Testis (tissue), 3 donors: ENCODE measurements around the gene DAZAP1. TPM values are rescaled to one million over a fixed set of nuclear protein-coding genes. Genes with fewer than 3 reads are reported as not detected.

Experiments used
- DNase-seq: peaks from one replicate; pipeline ENCODE4 v3.0.0-alpha.2; 2019
- H3K27ac ChIP-seq, 2 donors: fragments of 200-600 bp; sonication (generic); one replicate each; pipeline ENCODE4 v1.5.1; 2019
- H3K27me3 ChIP-seq: fragments of 200-600 bp; sonication (generic); one replicate; pipeline ENCODE4 v1.5.1; 2019
- H3K36me3 ChIP-seq: fragments of 200-600 bp; sonication (generic); one replicate; pipeline ENCODE4 v1.5.1; 2017; ENCODE audit warnings: low read depth; ENCODE audit errors: missing control alignments
- H3K4me1 ChIP-seq: fragments of 200-600 bp; sonication (generic); one replicate; pipeline ENCODE4 v1.5.1; 2019
- H3K4me3 ChIP-seq, 2 donors: fragments of 200-600 bp; sonication (generic); one replicate each; pipeline ENCODE4 v1.5.1; 2017 to 2019
- H3K9me3 ChIP-seq: fragments of 200-600 bp; sonication (generic); one replicate; pipeline ENCODE4 v1.5.1; 2017
- POLR2A ChIP-seq: fragments of 450-650 bp; IDR thresholded peaks from one replicate; pipeline ENCODE4 v1.6.1; 2017; ENCODE audit warnings: antibody characterized with exemption, mild to moderate bottlenecking, moderate library complexity
- WGBS, 2 donors: methylation state at CpG; one replicate each; pipeline ENCODE4 v1.1.5; 2018; 5-methylcytosine and 5-hydroxymethylcytosine counted together
- intact Hi-C: fragments of 100-400 bp; cut with DNase I; formaldehyde crosslinking; loops from one replicate; pipeline ENCODE4 v1.15.1; 2023; ENCODE audit warnings: low total_unique reads
- polyA plus RNA-seq: library from polyadenylated mRNA; stranded (reverse); fragments of 350-450 nt; fragmentation: Illumina TruSeq; extraction: RNeasy Lipid Tissue Mini Kit (QIAGEN cat#74804); gene quantifications from one replicate; pipeline ENCODE4 v1.2.3, GENCODE V29; 2014; ENCODE audit warnings: low read depth, low replicate concordance; ENCODE audit not compliant: insufficient read depth
- total RNA-seq, 2 donors: library from RNA; depleted of rRNA; stranded (reverse); fragments of >200 nt; gene quantifications; one replicate each; pipeline ENCODE4 v1.2.3, GENCODE V29; 2016
- TF ChIP-seq, protein P1 (sequence below), 3 experiments: fragments of 450-650 bp in 2 of 3; fragments of 200-600 bp in 1 of 3; sonication (generic) in 1 of 3; IDR thresholded peaks; one replicate each; pipeline ENCODE4 v1.5.1; 2016 to 2019; ENCODE audit warnings: antibody characterized with exemption in 3 of 3, mild to moderate bottlenecking in 2 of 3, moderate library complexity in 1 of 3

The DAZAP1 gene
- total and polyA plus RNA-seq, 3 donors from 2014 or later: 97.9 to 215 (median 99.6) TPM

GRCh38 chr19:1366296-1366695 lies 41.1 kb upstream of the DAZAP1 start:
- intact Hi-C loops: no loop called here
- no peaks in the 10 kb centered on the region for H3K36me3 ChIP-seq
- WGBS, 2 donors: 92 to 95% methylated on average over 10 of the region's 10 CpGs

DNA sequence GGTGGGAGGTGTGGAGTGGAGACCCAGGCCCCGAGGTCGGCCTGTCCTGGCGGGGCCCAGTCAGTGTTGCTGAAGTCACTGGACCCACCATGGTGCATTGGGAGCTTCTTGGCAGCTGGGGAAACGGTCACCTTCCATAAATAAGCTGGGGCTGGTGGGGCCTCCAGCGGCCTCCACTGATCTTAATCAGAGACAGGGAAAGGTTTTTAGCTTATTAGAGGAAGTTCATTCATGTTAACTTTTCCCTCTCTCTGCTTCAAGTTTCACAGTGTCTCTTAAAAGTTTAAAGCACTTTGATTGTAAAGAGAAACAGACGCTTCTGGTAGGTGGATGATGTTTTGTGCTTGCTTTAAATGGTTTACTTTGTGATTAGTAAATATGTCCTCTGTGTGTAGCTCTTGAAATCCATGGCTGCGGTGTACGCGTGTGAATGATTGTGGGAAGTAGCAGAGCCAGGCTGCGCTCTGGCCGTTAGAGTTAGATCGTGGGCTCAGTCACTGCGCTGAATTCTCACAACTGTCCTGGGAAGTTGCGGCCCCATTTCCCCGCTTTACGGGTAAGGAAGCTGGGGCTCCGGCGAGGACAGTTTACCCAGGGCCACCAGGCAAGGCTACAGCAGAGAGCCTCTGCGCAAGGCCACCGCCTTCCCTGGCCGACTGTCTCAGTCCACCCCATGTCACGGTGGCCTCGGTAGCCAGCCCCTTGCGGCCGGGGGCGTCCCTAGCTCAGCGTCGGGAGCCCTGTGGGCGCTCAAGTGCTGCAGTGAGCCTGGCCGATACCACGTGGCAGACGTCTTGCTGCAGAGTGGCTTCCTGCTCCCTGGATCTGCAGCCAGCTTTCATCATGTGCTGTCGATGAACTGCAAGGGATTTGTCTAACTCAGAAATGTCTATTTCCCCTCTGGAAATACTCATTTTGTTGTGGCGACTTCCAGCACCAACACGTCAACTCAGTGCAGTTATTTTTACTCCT lies 40.2 kb upstream of the DAZAP1 start:
- intact Hi-C loops: no loop called here

More at GRCh38 chr19:1366296-1366695, 41.1 kb upstream of the DAZAP1 start:
- Histone ChIP-seq H3K27ac (no peak overlapping the region), H3K9me3 (no peaks in the 10 kb centered on the region), H3K27me3 (no peaks in the 10 kb centered on the region), H3K4me1 (peaks cover 14% of the 10 kb centered on the region), H3K4me3 (no peak overlapping the region)
- no peak for DNase-seq
- TF ChIP-seq, protein P1, sequence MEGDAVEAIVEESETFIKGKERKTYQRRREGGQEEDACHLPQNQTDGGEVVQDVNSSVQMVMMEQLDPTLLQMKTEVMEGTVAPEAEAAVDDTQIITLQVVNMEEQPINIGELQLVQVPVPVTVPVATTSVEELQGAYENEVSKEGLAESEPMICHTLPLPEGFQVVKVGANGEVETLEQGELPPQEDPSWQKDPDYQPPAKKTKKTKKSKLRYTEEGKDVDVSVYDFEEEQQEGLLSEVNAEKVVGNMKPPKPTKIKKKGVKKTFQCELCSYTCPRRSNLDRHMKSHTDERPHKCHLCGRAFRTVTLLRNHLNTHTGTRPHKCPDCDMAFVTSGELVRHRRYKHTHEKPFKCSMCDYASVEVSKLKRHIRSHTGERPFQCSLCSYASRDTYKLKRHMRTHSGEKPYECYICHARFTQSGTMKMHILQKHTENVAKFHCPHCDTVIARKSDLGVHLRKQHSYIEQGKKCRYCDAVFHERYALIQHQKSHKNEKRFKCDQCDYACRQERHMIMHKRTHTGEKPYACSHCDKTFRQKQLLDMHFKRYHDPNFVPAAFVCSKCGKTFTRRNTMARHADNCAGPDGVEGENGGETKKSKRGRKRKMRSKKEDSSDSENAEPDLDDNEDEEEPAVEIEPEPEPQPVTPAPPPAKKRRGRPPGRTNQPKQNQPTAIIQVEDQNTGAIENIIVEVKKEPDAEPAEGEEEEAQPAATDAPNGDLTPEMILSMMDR (IDR thresholded peaks at IDR 0.05): no peak
- TF ChIP-seq POLR2A: no peak

DNA sequence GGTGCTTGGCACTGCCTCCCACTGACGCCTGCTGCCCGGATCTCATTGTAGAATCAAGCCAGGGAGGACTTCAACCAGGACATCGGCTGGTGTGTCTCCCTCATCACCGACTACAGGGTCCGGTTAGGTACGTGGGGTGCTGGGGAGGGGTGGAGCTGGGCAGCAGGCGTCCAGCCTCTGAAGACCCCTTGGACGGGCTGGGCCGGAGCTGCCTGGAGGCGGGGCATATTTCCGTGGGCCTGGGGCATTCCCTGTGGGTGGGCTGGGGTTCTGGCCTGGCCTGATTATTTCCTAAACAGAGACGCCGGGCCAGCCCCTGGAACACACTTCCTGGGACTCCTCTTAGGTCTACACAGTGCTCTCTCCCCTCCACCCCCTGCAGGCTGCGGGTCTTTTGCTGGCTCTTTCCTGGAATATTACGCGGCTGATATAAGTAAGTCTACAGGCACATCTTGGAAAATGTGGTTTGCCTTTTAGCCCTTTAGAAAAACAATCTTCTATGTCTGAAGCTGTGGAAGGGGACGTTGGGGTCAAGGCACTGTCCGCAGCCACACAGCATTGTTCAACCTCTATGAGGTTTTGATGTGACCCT lies 38.1 kb upstream of the DAZAP1 start:
- 95 to 97% methylated on average over 18 of the region's 18 CpGs for WGBS, 2 donors
- Histone ChIP-seq H3K36me3 (no peaks in the 10 kb centered on the region), H3K9me3 (no peaks in the 10 kb centered on the region), H3K4me1 (peaks cover 20% of the 10 kb centered on the region), H3K27me3 (no peaks in the 10 kb centered on the region), H3K4me3 (no peak overlapping the region), H3K27ac (no peak overlapping the region)
- intact Hi-C loops: no loop called here
- TF ChIP-seq POLR2A: no peak
- TF ChIP-seq, protein P1 (IDR thresholded peaks at IDR 0.05): no peak
- DNase-seq: no peak

More for the DNA sequence above, 40.2 kb upstream of the DAZAP1 start:
- Histone ChIP-seq H3K27ac (no peak overlapping the region), H3K36me3 (no peaks in the 10 kb centered on the region), H3K4me3 (no peak overlapping the region), H3K27me3 (no peaks in the 10 kb centered on the region), H3K9me3 (no peaks in the 10 kb centered on the region), H3K4me1 (peaks cover 6% of the 10 kb centered on the region)
- DNase-seq: no peak
- 86 to 87% methylated on average over 34 to 35 of the region's 35 CpGs for WGBS, 2 donors
- no peak for TF ChIP-seq POLR2A
- TF ChIP-seq, protein P1 (IDR thresholded peaks at IDR 0.05): no peak

GRCh38 chr19:1370579-1371361 lies 36.6 kb upstream of the DAZAP1 start:
- intact Hi-C loops: no loop called here
- no peaks in the 10 kb centered on the region for H3K36me3 ChIP-seq
- H3K4me1 ChIP-seq: peaks cover 27% of the 10 kb centered on the region
- 92 to 95% methylated on average over 16 to 52 of the region's 52 CpGs for WGBS, 2 donors
- H3K27ac ChIP-seq: no peak overlapping the region
- H3K4me3 ChIP-seq: no peak overlapping the region
- TF ChIP-seq, protein P1 (IDR thresholded peaks at IDR 0.05): no peak
- no peak for TF ChIP-seq POLR2A
- no peak for DNase-seq
- H3K27me3 ChIP-seq: no peaks in the 10 kb centered on the region
- no peaks in the 10 kb centered on the region for H3K9me3 ChIP-seq
